Peyer's patch (tissue), 4 donors: Measurements from ENCODE around the gene TEDC1. TPM values are rescaled to one million over a fixed set of nuclear protein-coding genes. Genes with fewer than 3 reads are reported as not detected.

Source experiments
- DNase-seq, 3 donors: peaks; one replicate each; pipeline ENCODE4 v3.0.0-alpha.2; 2017 to 2019
- H3K27ac ChIP-seq, 4 donors: fragments of 200-600 bp; sonication (generic); one replicate each; pipeline ENCODE4 v1.5.1; 2016 to 2019
- H3K27me3 ChIP-seq, 2 donors: fragments of 200-600 bp; sonication (generic); one replicate each; pipeline ENCODE4 v1.5.1; 2019
- H3K36me3 ChIP-seq, 3 donors: fragments of 200-600 bp; sonication (generic); one replicate each; pipeline ENCODE4 v1.5.1; 2016 to 2019
- H3K4me1 ChIP-seq, 4 donors: fragments of 200-600 bp; sonication (generic); one replicate each; pipeline ENCODE4 v1.5.1; 2016 to 2019
- H3K4me3 ChIP-seq, 4 donors: fragments of 200-600 bp; sonication (generic); 1 replicate in 3 of 4; 2 replicates in 1 of 4; pipeline ENCODE4 v1.5.1; 2016 to 2019; ENCODE audit warnings: mild to moderate bottlenecking in 1 of 4
- H3K9me3 ChIP-seq, 4 donors: fragments of 200-600 bp; sonication (generic); one replicate each; pipeline ENCODE4 v1.5.1; 2016 to 2019; ENCODE audit warnings: mild to moderate bottlenecking in 1 of 4
- POLR2A ChIP-seq, 2 donors: fragments of 450-650 bp; IDR thresholded peaks; one replicate each; pipeline ENCODE4 v1.5.1; 2017; ENCODE audit warnings: antibody characterized with exemption in 2 of 2, mild to moderate bottlenecking in 2 of 2, moderate library complexity in 2 of 2
- total RNA-seq, 4 donors: library from RNA; depleted of rRNA; stranded (reverse); fragments of >200 nt; gene quantifications; one replicate each; pipeline ENCODE4 v1.1.0, GENCODE V29; 2016
- TF ChIP-seq, protein P1 (sequence below), 6 experiments: fragments of 450-650 bp in 4 of 6; fragments of 200-600 bp in 2 of 6; sonication (generic) in 1 of 6; IDR thresholded peaks; one replicate each; pipeline ENCODE4 v1.5.1; 2017 to 2019; ENCODE audit warnings: antibody characterized with exemption in 6 of 6, mild to moderate bottlenecking in 3 of 6, moderate library complexity in 1 of 6

Gene TEDC1
- total RNA-seq, 4 donors from 2014 or later: 7.0 to 42.1 (median 15.1) TPM

DNA sequence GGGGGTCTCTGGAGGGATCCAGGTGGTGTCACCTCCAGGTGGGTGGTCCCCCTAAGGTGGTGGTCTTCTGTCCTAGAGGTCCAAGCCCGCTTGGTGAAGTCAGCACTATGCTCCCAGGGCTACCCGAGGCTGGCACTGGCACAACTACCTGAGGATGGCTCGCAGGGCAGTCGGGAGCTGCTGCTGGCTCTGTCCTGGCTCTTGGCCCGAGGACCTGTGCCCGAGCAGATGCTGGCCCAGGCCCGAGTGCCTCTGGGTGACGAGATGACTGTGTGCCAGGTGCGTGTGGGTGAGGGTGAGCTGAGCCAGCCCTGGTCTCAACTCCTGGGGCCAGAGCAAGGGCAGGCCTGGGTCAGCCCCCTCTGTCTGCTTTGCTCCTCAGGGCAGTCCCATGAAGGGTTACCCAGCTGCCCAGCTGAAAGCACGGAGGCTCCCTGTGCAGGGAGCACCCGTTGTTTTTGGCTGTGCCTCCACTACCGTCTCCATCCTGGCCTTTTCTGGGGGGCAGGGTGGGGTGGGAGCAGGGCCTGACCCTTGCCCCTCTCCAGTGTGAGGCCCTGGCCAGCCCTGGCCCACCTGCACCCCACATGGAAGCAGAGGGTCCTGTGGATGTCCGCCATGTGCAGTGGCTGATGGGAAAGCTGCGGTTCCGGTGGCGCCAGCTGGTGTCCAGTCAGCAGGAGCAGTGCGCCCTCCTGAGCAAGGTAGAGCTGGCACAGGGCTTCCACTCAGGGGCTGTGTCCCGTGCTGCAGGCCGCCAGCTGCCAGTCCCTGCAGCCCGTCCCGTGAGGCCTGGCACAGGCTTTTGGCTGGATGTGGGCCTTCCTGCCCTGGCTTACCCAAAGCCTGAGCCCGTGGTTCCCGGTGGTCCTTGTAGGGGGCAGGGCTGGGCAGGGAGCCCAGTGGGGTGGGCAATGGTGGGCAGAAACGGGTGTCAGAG lies 1.3 kb downstream of the TEDC1 start:
- Histone ChIP-seq H3K9me3 (no peaks in the 10 kb centered on the region), H3K4me1 (peaks cover 0 to 30% (median 22%) of the 10 kb centered on the region in 4 donors), H3K36me3 (peaks cover 0 to 17% (median 0%) of the 10 kb centered on the region in 3 donors), H3K27me3 (no peaks in the 10 kb centered on the region), H3K4me3 (peak overlapping the region in 1 of 4 donors; percentile 89), H3K27ac (peak overlapping the region in 1 of 4 donors; percentile 94)
- no peak for TF ChIP-seq POLR2A (IDR thresholded peaks at IDR 0.05)
- TF ChIP-seq, protein P1, sequence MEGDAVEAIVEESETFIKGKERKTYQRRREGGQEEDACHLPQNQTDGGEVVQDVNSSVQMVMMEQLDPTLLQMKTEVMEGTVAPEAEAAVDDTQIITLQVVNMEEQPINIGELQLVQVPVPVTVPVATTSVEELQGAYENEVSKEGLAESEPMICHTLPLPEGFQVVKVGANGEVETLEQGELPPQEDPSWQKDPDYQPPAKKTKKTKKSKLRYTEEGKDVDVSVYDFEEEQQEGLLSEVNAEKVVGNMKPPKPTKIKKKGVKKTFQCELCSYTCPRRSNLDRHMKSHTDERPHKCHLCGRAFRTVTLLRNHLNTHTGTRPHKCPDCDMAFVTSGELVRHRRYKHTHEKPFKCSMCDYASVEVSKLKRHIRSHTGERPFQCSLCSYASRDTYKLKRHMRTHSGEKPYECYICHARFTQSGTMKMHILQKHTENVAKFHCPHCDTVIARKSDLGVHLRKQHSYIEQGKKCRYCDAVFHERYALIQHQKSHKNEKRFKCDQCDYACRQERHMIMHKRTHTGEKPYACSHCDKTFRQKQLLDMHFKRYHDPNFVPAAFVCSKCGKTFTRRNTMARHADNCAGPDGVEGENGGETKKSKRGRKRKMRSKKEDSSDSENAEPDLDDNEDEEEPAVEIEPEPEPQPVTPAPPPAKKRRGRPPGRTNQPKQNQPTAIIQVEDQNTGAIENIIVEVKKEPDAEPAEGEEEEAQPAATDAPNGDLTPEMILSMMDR (IDR thresholded peaks at IDR 0.05): no peak
- peak in 1 of 3 donors; percentile 55 for DNase-seq

DNA sequence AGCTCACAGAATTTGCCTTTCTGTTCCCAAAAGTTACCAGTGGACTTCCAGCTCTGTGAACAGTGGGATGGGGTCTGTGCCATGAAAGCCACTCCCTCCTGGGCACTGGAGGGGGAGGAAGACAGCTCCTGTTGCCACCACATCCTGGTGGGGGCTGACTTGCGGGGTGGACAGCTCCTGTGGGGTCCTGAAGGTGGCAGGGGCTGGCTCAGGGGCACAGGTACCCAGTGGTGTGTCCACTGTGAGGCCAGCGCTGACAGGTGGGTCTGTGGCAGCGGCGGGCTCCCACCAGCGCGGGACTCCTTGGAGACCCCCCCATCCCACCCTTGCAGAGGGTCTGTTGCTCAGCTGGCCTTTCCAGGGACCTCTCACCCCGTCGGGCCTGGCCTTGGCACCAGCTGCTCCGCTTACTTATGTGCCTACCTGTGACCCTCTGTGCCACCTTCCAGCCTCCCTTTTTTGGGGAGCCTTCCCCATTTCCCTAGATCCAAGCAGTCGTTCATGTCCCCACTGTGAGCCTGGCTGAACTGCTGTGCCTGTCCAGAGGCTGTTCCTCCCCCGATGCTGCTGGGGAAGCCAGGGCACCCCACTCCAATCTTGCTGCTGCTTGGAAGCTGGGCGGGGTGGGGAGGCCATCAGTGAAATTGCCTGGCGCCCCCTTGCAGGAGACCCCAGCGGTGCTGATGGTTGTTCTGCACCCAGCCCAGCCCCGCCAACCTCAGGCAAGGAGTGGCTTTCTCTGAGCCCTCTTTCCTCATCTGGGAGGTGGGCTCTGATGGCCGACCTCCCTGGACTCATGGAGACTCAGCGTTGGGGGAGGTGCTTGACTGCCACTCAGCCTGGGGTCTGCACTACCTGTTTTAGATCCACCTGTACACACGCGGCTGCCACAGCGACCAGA lies 2.2 kb downstream of the TEDC1 start:
- TF ChIP-seq, protein P1 (IDR thresholded peaks at IDR 0.05): no peak
- TF ChIP-seq POLR2A (IDR thresholded peaks at IDR 0.05): no peak
- H3K9me3 ChIP-seq: no peaks in the 10 kb centered on the region
- H3K4me3 ChIP-seq: no peak overlapping the region
- H3K27me3 ChIP-seq: no peaks in the 10 kb centered on the region
- peaks cover 0 to 19% (median 0%) of the 10 kb centered on the region in 3 donors for H3K36me3 ChIP-seq
- H3K27ac ChIP-seq: no peak overlapping the region
- H3K4me1 ChIP-seq: peaks cover 0 to 23% (median 18%) of the 10 kb centered on the region in 4 donors
- peak in 1 of 3 donors; percentile 45 for DNase-seq

DNA sequence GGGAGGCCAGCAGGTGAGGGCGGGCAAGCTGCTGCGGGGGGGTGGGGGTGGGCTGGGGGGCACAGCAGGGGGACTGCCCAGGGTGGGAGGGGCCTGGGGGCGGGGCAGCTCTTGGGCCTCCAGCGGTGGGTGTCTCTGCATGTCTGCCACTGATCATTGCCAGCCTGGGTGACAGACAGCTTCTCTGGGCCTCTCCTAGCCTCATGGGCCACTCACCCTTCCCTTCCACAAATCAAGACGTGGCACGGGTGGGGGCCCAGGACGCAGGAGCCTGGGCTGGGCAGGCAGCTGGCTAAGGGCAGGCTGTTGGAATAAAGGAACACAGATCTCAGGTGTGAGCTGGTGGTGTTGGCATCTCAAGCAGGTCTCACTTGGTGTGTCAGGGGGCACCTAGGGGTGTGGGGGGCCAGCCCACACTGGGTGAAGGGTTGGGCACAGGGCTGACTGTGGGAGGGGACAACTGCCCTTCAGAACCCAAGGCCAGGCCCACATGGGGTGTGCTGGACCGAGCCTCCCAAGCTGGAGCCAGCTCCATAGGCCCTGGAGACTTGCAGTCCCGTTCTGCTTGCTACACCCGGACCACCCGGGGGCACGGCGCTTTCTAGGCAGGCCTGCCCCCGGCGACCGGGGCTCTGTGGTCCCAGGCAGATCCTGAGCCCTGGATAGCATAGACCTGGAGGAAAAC lies 3.0 kb downstream of the TEDC1 start:
- Histone ChIP-seq H3K9me3 (no peaks in the 10 kb centered on the region), H3K27ac (no peak overlapping the region), H3K4me1 (peaks cover 0 to 15% (median 9%) of the 10 kb centered on the region in 4 donors), H3K4me3 (no peak overlapping the region), H3K36me3 (peaks cover 0 to 17% (median 0%) of the 10 kb centered on the region in 3 donors), H3K27me3 (no peaks in the 10 kb centered on the region)
- TF ChIP-seq, protein P1 (IDR thresholded peaks at IDR 0.05): no peak
- TF ChIP-seq POLR2A (IDR thresholded peaks at IDR 0.05): no peak
- peak in 1 of 3 donors; percentile 44 for DNase-seq

DNA sequence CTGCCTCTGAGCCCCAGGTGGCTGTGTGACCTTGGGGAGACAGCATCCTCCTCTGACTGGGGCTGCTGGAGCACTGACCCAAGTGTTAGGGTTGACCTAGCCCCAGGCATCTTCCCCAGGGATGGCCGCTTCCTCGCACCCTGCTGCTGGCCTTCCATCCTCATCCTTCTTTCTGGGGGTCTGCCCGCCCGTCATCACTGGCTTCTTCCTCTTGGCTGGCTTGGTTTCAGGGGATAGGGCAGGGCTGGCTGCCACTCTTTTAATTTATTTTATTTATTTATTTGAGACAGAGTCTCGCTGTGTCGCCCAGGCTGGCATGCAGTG lies 3.5 kb downstream of the TEDC1 start:
- peaks cover 0 to 10% (median 4%) of the 10 kb centered on the region in 4 donors for H3K4me1 ChIP-seq
- H3K27me3 ChIP-seq: no peaks in the 10 kb centered on the region
- TF ChIP-seq, protein P1 (IDR thresholded peaks at IDR 0.05): no peak
- no peak for TF ChIP-seq POLR2A (IDR thresholded peaks at IDR 0.05)
- peaks cover 0 to 17% (median 0%) of the 10 kb centered on the region in 3 donors for H3K36me3 ChIP-seq
- no peak overlapping the region for H3K27ac ChIP-seq
- H3K9me3 ChIP-seq: no peaks in the 10 kb centered on the region
- H3K4me3 ChIP-seq: no peak overlapping the region
- no peak for DNase-seq
